ENCODE data around the gene BCL11B. TPM values are rescaled to one million over a fixed set of nuclear protein-coding genes. Genes with fewer than 3 reads are reported as not detected.

The BCL11B gene
- total and polyA plus RNA-seq, 2 of the 8 experiments (the other 6 are each of a cell fraction or from before 2014, with no cell fraction given), result 0.63 to 5.9 TPM

DNA sequence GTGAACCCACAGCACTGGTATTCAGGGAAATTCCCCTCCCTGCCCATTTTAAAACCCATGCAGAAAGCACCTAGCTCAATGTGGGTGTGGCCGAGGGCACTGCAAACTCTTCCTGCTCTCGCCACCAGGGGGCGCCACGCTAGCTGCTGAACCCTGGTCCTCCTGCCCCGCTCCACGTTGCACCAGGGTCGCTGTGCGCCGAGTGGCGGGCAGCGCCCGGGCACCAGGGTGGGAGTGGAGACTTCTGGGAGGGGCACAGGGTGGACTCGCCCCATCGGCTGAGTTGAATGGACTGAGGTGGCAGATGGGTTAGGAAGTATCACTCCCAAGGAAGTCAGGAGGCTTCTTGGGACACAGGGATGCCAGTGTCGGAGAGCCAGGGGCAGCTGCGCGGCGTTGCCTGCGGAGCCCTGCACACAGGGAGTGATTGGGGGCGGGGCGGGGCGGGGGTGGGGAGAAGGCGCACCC, 48.1 kb upstream of the BCL11B start:
- Histone ChIP-seq H3K23me2 (ENCODE audit: low read depth, low read length) (no peaks in the 10 kb centered on the region), H2BK15ac (ENCODE audit: low read length) (no peak overlapping the region), H3K4me2 (ENCODE audit: insufficient read depth in 1 of 2, low read depth in 2 of 2, low read length in 2 of 2) (no peak overlapping the region; a peak in 1 of 4 replicates), H4K8ac (ENCODE audit: extremely low read depth, insufficient read depth, low read length) (no peak overlapping the region), H4K5ac (ENCODE audit: insufficient read length, low read depth, low read length) (no peak overlapping the region), H3K23ac (ENCODE audit: insufficient read length) (no peak overlapping the region), H4K20me1 (replicated peaks in 1 of 2; ENCODE audit: control insufficient read depth in 1 of 2, insufficient read depth in 2 of 2, low read length in 2 of 2) (peaks cover 0 to 2% of the 10 kb centered on the region in 2 experiments), H2BK20ac (ENCODE audit: low read length) (no peak overlapping the region), H3K9me3 (ENCODE audit: insufficient read depth in 2 of 2, low read depth in 1 of 2, low read length in 1 of 2) (no peaks in the 10 kb centered on the region), H3K27me3 (replicated peaks in 1 of 4; ENCODE audit: control insufficient read depth in 3 of 4, extremely low read depth in 1 of 4, insufficient read depth in 3 of 4, low read length in 3 of 4) (no peaks in the 10 kb centered on the region; a peak in 1 of 7 replicates), H2BK12ac (ENCODE audit: low read depth, low read length) (no peak overlapping the region), H3K4me1 (replicated peaks in 1 of 4; ENCODE audit: control insufficient read depth in 3 of 4, insufficient read depth in 4 of 4, low read length in 3 of 4) (peaks cover 0 to 14% (median 6%) of the 10 kb centered on the region in 4 experiments; a peak in 6 of 7 replicates), H3K14ac (ENCODE audit: insufficient read length) (no peak overlapping the region), H2AFZ (ENCODE audit: low read length) (no peak overlapping the region), H3K56ac (replicated peaks; ENCODE audit: insufficient read length, low read depth, low read length) (no peak overlapping the region), H3K79me2 (ENCODE audit: control insufficient read depth in 1 of 2, insufficient read depth in 2 of 2, low read length in 2 of 2) (no peaks in the 10 kb centered on the region), H3K4ac (replicated peaks; ENCODE audit: insufficient read length, low read depth, low read length) (no peak overlapping the region), H2AK5ac (ENCODE audit: low read depth, low read length) (no peak overlapping the region), H3K36me3 (ENCODE audit: control insufficient read depth in 2 of 4, insufficient read depth in 4 of 4, low read length in 3 of 4) (no peaks in the 10 kb centered on the region), H3K9ac (replicated peaks in 1 of 4; ENCODE audit: extremely low read depth in 1 of 4, low read depth in 3 of 4, low read length in 3 of 4) (no peak overlapping the region), H2BK120ac (replicated peaks; ENCODE audit: low read depth, low read length) (no peak overlapping the region), H3K18ac (ENCODE audit: extremely low read depth, low read length) (no peak overlapping the region), H3K79me1 (ENCODE audit: low read depth, low read length) (no peaks in the 10 kb centered on the region), H4K91ac (replicated peaks; ENCODE audit: insufficient read length, low read length) (no peak overlapping the region), H3K4me3 (ENCODE audit: extremely low read depth in 1 of 4, insufficient read depth in 2 of 4, low read depth in 3 of 4, low read length in 4 of 4) (no peak overlapping the region), H3K27ac (ENCODE audit: low read depth, low read length) (no peak overlapping the region), H2BK5ac (ENCODE audit: low read depth, low read length) (no peak overlapping the region)
- ChIA-PET POLR2A (ENCODE audit: partially characterized antibody) (interaction anchor here (1.0 to 1.3 kb wide), 2 partner anchors 14 to 31 kb away, joined by 3 read pairs; no protein-coding TSS in a partner anchor), CTCF (ENCODE audit: partially characterized antibody) (interaction anchor here (0.6 to 3.3 kb wide), 42 partner anchors 8 to 294 kb away, joined by 3 to 29 read pairs (median 5); no protein-coding TSS in a partner anchor)
- DNase-seq (ENCODE audit: low read depth in 1 of 2, low spot score in 2 of 2) (peak in 1 of 2 experiments; percentile 96), FAIRE-seq (peak; percentile 60)
- WGBS, 2 experiments (ENCODE audit: extremely low coverage in 1 of 2, insufficient coverage in 1 of 2, insufficient read length in 1 of 2, insufficient replicate concordance in 2 of 2, low coverage in 1 of 2, low lambda C conversion rate in 2 of 2, missing lambda C conversion rate in 1 of 2), result 29% methylated on average over 13 of the region's 23 CpGs; no CpG with 5 or more reads in 1 of the 2 experiments
- TF ChIP-seq NRF1 (IDR thresholded peaks at IDR 0.05; ENCODE audit: low read depth, low read length) (no peak), RAD21 (IDR thresholded peaks at IDR 0.05 in 1 of 2, conservative IDR thresholded peaks at IDR 0.05 in 1 of 2; ENCODE audit: low read depth in 2 of 2, low read length in 2 of 2) (peak; percentile 67 to 78), BACH1 (IDR thresholded peaks at IDR 0.05; ENCODE audit: low read length) (0 out of 2 replicates have a peak, but pooled peaks have one; percentile 10), MAFK (IDR thresholded peaks at IDR 0.05; ENCODE audit: low read depth, low read length) (0 out of 2 replicates have a peak, but pooled peaks have one; percentile 5), SP4 (IDR thresholded peaks at IDR 0.05; ENCODE audit: low read length) (no peak), CTBP2 (IDR thresholded peaks at IDR 0.05; ENCODE audit: borderline replicate concordance, insufficient read depth, insufficient read length, low read length) (no peak)
- TF ChIP-seq, protein P1, sequence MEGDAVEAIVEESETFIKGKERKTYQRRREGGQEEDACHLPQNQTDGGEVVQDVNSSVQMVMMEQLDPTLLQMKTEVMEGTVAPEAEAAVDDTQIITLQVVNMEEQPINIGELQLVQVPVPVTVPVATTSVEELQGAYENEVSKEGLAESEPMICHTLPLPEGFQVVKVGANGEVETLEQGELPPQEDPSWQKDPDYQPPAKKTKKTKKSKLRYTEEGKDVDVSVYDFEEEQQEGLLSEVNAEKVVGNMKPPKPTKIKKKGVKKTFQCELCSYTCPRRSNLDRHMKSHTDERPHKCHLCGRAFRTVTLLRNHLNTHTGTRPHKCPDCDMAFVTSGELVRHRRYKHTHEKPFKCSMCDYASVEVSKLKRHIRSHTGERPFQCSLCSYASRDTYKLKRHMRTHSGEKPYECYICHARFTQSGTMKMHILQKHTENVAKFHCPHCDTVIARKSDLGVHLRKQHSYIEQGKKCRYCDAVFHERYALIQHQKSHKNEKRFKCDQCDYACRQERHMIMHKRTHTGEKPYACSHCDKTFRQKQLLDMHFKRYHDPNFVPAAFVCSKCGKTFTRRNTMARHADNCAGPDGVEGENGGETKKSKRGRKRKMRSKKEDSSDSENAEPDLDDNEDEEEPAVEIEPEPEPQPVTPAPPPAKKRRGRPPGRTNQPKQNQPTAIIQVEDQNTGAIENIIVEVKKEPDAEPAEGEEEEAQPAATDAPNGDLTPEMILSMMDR (IDR thresholded peaks at IDR 0.05; ENCODE audit: control extremely low read depth in 1 of 3, insufficient read depth in 1 of 3, low read depth in 1 of 3, low read length in 3 of 3), result peak; percentile 90 to 100 (median 94)
- TF ChIP-seq, protein P2, sequence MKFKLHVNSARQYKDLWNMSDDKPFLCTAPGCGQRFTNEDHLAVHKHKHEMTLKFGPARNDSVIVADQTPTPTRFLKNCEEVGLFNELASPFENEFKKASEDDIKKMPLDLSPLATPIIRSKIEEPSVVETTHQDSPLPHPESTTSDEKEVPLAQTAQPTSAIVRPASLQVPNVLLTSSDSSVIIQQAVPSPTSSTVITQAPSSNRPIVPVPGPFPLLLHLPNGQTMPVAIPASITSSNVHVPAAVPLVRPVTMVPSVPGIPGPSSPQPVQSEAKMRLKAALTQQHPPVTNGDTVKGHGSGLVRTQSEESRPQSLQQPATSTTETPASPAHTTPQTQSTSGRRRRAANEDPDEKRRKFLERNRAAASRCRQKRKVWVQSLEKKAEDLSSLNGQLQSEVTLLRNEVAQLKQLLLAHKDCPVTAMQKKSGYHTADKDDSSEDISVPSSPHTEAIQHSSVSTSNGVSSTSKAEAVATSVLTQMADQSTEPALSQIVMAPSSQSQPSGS (IDR thresholded peaks at IDR 0.05; ENCODE audit: low read length), result no peak

All from H1 (cell line).